GM10248 (cell line): Measurements from ENCODE around the gene HIC1.

Source experiments
- CTCF ChIA-PET: fragments of 300-600 bp; sonication (Branson Sonifier 250); formaldehyde crosslinking; extraction: SDS; loops from one replicate; lab custom pipeline; 2021; ENCODE audit warnings: antibody characterized with exemption; lab: Yijun Ruan, JAX
- POLR2A ChIA-PET: fragments of 350-650 bp; sonication (Branson Sonifier 250); formaldehyde crosslinking; extraction: SDS; loops from one replicate; lab custom pipeline; 2020; ENCODE audit warnings: antibody characterized with exemption; lab: Yijun Ruan, JAX
- DNase-seq: peaks from one replicate; pipeline ENCODE4 v3.0.0; 2012; ENCODE audit errors: extremely low spot score
- TF ChIP-seq, protein P1 (sequence below): IDR thresholded peaks from 2 replicates; pipeline ENCODE4 v1.5.1; 2012; ENCODE audit warnings: mild to moderate bottlenecking, low read depth; ENCODE audit errors: extremely low read depth, missing control alignments, control extremely low read depth

The HIC1 gene

DNA sequence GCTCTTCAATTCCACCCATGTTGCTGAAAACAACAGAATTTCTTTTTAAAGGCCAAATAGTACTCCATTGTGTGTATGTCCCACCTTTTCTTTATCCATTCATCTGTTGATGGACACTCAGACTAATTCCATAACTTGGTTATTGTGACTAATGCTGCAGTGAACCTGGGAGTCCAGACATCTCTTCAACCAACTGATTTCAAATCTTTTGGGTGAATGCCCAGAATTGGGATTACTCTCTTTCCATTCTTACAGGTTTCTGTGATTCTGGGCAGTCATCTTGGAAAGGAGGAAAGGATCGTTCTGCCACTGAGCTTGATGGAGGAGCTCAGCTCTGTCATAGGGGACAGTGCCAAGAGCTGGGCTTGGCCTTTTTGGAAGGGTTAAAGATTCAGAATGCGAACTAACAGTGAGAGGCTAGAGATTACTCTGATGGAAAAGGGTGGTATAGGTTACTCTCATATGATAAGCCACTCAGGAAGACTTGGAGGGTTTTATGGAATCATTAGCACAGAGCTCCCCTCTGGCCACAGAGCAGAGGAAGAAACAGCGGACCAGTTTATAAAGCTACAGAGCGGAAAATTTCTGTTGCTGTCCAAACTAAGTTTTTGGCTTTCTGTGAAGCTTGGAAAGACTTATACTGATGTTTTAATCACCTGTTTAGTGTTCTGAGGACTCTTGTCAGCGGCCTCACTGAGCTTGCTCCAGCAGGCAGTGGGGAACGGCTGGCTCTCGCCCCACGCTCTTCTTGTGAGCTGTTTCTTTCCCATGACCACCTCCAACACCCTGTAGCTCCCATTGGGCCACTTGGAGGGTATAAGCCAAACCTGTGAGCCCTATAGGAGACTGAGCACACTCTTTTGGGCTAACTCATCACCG is 48.3 kb downstream of the HIC1 start:
- ChIA-PET POLR2A (interaction anchor here (0.6 kb wide), 1 partner anchor 15 kb away, joined by 3 read pairs; no protein-coding TSS in a partner anchor), CTCF (interaction anchor here (0.8 to 3.8 kb wide), 9 partner anchors 9 to 142 kb away, joined by 3 to 19 read pairs (median 4); no protein-coding TSS in a partner anchor)
- TF ChIP-seq, protein P1, sequence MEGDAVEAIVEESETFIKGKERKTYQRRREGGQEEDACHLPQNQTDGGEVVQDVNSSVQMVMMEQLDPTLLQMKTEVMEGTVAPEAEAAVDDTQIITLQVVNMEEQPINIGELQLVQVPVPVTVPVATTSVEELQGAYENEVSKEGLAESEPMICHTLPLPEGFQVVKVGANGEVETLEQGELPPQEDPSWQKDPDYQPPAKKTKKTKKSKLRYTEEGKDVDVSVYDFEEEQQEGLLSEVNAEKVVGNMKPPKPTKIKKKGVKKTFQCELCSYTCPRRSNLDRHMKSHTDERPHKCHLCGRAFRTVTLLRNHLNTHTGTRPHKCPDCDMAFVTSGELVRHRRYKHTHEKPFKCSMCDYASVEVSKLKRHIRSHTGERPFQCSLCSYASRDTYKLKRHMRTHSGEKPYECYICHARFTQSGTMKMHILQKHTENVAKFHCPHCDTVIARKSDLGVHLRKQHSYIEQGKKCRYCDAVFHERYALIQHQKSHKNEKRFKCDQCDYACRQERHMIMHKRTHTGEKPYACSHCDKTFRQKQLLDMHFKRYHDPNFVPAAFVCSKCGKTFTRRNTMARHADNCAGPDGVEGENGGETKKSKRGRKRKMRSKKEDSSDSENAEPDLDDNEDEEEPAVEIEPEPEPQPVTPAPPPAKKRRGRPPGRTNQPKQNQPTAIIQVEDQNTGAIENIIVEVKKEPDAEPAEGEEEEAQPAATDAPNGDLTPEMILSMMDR: no peak
- no peak for DNase-seq

DNA sequence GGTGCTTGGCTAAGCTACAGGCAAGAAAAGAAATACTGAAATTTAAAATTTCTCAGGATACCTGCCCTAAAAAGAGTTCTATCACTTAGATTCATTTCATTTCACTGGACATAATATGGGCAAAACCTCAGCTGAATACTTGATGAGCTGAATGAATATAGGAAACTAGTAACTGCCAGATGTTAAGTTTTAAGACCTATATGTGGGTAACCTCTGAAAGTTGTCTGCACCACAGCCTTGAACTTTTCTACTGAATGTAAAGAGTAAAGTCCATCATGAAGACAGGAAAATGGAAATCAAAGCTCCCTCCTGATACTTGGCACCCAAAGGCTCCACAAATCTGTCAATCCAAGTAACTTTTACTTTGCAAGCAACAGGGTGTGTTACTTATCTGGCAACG is 50.8 kb downstream of the HIC1 start:
- TF ChIP-seq, protein P1: no peak
- no peak for DNase-seq
- POLR2A ChIA-PET: no interaction called here
- CTCF ChIA-PET: interaction anchor here (1.1 to 3.8 kb wide), 5 partner anchors 17 to 139 kb away, joined by 3 to 19 read pairs (median 4); no protein-coding TSS in a partner anchor

- TF ChIP-seq, protein P1: no peak
- CTCF ChIA-PET: interaction anchor here (1.0 to 1.3 kb wide), 5 partner anchors 12 to 116 kb away, joined by 3 to 5 read pairs (median 4); no protein-coding TSS in a partner anchor
- POLR2A ChIA-PET: no interaction called here
- no peak for DNase-seq
These were observed 51.5 kb downstream of the HIC1 start for GRCh38 chr17:2106308-2106955.

- no peak for DNase-seq
- POLR2A ChIA-PET: no interaction called here
- TF ChIP-seq, protein P1: no peak
- CTCF ChIA-PET: interaction anchor here (1.0 to 1.7 kb wide), 4 partner anchors 12 to 137 kb away, joined by 3 to 5 read pairs (median 4); no protein-coding TSS in a partner anchor
These were observed 52.1 kb downstream of the HIC1 start for GRCh38 chr17:2107050-2107449.

DNA sequence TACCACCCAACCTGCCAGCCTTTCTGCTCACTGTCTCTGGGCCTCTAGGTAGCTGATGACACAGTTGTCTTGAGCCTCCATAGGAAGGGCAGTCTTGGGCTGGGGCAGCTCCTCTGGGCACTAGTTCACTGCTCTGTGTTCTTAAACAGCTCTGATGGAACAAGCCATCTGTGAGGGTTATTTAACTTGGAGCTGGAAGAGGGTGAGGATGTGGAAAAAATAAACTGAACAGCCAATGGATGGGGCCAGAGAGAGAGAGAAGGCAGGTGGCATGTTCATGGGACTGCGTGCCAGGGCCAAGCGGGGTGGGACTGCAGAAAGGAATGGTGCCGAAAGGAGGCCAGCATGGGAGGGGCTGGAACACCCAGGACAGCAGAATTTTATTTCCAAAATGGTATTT is 52.6 kb downstream of the HIC1 start:
- ChIA-PET CTCF (interaction anchor here (1.0 to 1.7 kb wide), 4 partner anchors 11 to 137 kb away, joined by 3 to 5 read pairs (median 4); no protein-coding TSS in a partner anchor), POLR2A (no interaction called here)
- TF ChIP-seq, protein P1: no peak
- DNase-seq: no peak

DNA sequence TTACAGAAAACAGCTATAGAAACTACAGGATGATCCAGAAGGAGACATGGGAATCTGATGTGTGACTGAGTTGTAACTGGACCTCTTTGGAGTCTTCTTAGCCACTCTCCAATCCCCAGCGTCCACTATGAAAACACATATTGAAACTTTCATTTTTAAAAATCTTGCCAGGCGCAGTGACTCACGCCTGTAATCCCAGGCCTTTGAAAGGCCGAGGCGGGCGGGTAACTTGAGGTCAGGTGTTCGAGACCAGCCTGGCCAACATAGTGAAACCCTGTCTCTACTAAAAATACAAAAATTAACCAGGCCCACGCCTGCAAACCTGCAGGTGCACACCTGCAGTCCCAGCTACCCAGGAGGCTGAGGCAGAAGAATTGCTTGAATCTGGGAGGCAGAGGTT is 53.3 kb downstream of the HIC1 start:
- no peak for DNase-seq
- ChIA-PET POLR2A (no interaction called here), CTCF (interaction anchor here (1.5 to 1.7 kb wide), 2 partner anchors 14 to 136 kb away, joined by 4 read pairs; no protein-coding TSS in a partner anchor)
- TF ChIP-seq, protein P1: no peak
